GM21576 (cell line): Measurements from ENCODE around the gene PHF19.

Experiments used
- ATAC-seq: cut with Tn5 transposase; IDR thresholded peaks from one replicate; pipeline ENCODE4 v1.9.1; 2021; ENCODE audit warnings: mild to moderate bottlenecking, moderate library complexity; ENCODE audit not compliant: unreplicated experiment

Gene PHF19

GRCh38 chr9:120818595-120818994 is 58.4 kb downstream of the PHF19 start:
- no peak for ATAC-seq

GRCh38 chr9:120815075-120815474 is 61.9 kb downstream of the PHF19 start:
- ATAC-seq: no peak

GRCh38 chr9:120808931-120809330 is 68.1 kb downstream of the PHF19 start:
- no peak for ATAC-seq

GRCh38 chr9:120807607-120808379 is 69.2 kb downstream of the PHF19 start:
- ATAC-seq: no peak
